Coronary artery (tissue), 2 donors: ENCODE data around the gene CD2BP2.

ENCODE experiments used
- DNase-seq: peaks from one replicate; pipeline ENCODE4 v3.0.0-alpha.2; 2017; ENCODE audit warnings: low spot score
- H3K27ac ChIP-seq, 2 donors: fragments of 200-600 bp; sonication (generic); one replicate each; pipeline ENCODE4 v1.5.1; 2016 to 2019
- H3K4me3 ChIP-seq: fragments of 200-600 bp; sonication (generic); 2 replicates; pipeline ENCODE4 v1.5.1; 2016; ENCODE audit warnings: mild to moderate bottlenecking, moderate library complexity
- TF ChIP-seq, protein P1 (sequence below): fragments of 200-600 bp; sonication (generic); IDR thresholded peaks from one replicate; pipeline ENCODE4 v1.5.1; 2019; ENCODE audit warnings: antibody characterized with exemption

CD2BP2 gene

DNA sequence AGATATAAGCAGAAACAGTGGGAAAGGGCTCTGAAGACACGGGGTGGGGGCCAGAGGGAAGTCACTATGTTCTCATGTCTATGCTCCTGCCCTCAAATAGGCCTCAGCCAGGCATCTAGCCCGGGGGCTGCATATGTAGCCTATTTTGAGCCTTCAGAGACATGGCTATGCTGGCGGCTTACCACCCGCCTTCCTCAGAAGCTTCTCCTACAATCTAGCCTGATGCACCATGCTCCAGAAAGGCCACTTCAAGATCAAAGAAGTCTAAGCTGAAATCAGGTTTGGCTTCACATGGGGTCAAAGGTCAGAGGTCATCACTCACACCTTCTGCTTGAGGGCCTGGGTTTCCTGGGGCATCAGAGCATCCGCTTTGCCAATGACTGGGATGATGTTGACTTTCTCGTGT lies 25.7 kb upstream of the CD2BP2 start:
- H3K27ac ChIP-seq: no peak overlapping the region
- H3K4me3 ChIP-seq: no peak overlapping the region
- no peak for DNase-seq
- TF ChIP-seq, protein P1, sequence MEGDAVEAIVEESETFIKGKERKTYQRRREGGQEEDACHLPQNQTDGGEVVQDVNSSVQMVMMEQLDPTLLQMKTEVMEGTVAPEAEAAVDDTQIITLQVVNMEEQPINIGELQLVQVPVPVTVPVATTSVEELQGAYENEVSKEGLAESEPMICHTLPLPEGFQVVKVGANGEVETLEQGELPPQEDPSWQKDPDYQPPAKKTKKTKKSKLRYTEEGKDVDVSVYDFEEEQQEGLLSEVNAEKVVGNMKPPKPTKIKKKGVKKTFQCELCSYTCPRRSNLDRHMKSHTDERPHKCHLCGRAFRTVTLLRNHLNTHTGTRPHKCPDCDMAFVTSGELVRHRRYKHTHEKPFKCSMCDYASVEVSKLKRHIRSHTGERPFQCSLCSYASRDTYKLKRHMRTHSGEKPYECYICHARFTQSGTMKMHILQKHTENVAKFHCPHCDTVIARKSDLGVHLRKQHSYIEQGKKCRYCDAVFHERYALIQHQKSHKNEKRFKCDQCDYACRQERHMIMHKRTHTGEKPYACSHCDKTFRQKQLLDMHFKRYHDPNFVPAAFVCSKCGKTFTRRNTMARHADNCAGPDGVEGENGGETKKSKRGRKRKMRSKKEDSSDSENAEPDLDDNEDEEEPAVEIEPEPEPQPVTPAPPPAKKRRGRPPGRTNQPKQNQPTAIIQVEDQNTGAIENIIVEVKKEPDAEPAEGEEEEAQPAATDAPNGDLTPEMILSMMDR: no peak

DNA sequence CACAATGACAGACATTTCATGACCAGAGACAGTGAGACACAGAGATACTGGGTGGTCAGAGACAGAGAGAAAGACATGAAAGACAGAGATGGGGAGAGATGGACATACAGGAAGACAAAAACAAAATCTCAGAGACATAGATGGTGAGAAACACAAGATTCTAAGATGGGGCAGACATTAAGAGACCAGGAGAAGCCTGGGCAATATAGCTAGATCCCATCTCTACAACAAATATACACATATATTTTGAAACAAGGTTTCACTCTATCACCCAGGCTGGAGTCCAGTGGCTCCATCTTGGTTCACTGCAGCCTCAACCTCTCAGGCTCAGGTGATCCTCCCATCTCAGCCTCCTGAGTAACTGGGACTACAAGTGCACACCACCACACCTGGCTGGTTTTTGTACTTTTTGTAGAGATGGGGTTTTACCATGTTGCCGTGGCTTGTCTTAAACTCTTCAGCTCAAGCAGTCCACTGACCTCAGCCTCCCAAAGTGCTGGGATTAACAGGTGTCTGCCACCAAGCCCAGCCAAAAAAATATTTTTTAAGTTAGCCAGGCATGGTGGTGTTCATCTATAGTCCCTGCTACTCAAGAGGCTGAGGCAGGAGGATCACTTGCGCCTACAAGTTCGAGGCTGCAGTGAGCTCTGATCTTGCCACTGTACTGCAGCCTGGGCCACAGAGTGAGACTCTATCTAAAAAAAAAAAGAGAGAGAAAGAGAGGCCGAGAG lies 25.1 kb upstream of the CD2BP2 start:
- DNase-seq: no peak
- no peak overlapping the region for H3K27ac ChIP-seq
- TF ChIP-seq, protein P1: no peak
- no peak overlapping the region for H3K4me3 ChIP-seq

DNA sequence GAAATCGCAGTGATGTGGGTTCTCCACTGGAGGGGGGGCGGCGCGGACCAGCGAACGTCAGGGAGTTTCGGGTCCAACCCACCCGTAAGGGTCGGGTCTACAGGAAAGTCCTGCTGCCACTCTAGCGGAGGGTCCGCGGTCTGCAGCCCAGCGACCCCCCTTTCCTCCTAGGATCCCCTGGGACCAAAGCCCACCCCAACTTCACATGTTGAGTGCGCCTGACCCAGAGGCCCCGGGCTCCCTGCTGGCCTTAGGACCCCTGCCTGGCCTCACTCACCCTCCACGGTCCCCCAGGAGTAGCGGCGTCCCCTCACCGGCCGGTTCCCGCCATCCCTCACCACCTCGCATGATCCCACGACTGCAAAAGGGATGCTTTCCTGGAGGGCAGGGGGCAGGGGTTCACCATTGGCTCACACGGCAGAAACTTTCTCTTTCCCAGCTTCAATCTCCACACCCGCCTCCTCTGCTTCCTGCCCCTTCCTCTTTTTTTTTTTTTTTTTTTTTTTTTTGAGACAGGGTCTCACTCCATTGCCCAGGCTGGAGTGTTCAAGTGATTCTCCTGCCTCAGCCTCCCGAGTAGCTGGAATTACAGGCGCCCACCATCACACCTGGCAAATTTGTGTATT lies 24.2 kb upstream of the CD2BP2 start:
- peak overlapping the region; percentile 85 for H3K4me3 ChIP-seq
- TF ChIP-seq, protein P1: no peak
- no peak for DNase-seq
- peak overlapping the region; percentile 95 to 99 for H3K27ac ChIP-seq

DNA sequence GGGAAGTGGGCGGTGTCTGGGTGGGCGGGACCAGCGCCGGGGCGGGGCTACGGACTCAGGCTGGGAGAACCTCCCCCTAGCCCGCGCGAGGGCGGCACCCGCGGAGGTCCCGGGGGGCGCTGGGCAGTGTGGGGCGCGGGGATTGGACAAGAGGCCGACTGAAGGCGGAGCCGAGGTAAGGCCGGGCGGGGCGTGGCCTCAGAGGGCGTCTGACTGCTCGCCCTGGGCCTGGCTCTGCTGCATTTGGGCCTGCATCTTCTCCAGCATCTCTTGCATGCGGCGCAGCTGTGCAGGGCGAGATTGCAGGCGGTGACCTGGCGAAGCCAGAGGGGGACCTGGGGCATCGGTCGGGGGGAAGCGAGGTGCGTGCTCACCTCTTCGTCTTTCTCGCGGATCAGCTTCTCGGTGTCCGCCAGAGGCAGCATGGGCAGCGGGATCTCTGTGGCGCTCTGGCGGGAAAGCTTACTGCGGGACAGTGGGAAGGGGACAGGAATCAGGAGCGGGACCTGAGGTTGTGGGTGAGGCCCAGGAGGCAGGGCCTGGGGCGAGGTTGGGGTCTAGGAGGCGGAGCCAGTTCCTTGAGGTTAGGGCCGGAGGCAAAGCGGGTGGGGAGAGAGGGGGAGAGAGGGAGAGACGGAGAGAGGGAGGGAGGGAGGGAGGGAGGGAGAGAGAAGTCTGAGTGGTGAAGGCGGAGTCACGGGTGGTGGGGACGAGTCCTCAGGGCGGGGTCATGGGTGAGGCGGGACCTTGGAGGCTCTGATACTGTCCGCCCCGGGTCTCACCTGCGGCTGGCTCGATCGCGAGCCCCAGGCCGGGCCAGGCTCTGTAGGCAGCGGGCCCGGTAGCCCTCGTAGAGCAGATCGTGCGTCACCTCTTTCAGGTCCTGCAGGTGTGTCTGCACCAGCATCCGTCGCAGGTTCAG lies 23.4 kb upstream of the CD2BP2 start:
- Histone ChIP-seq H3K4me3 (peak overlapping the region; percentile 85), H3K27ac (peak overlapping the region; percentile 95 to 99)
- DNase-seq: peak; percentile 99
- TF ChIP-seq, protein P1: no peak

DNA sequence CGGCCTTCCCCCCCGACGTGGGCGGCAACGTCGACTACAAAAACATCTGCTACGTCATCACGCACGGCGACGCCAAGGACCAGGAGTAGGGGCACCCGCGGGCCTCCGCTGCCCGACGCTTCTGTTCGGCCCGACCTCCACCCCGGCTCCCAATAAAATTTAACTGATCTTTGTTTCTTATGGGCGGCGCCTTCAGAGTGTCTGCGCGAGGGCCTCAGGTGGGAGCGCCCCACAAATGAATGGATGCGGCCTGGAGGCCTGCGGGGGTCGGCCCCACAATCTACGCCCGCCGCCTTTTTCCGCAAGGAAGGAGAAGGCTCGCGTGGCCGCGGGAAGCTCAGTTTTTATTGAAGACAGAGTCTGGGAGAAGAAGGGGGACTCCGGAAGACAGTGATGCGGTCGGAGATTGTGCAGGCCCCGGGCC lies 22.7 kb upstream of the CD2BP2 start:
- Histone ChIP-seq H3K27ac (peak overlapping the region; percentile 95 to 99), H3K4me3 (peak overlapping the region; percentile 85)
- no peak for DNase-seq
- TF ChIP-seq, protein P1: no peak

DNA sequence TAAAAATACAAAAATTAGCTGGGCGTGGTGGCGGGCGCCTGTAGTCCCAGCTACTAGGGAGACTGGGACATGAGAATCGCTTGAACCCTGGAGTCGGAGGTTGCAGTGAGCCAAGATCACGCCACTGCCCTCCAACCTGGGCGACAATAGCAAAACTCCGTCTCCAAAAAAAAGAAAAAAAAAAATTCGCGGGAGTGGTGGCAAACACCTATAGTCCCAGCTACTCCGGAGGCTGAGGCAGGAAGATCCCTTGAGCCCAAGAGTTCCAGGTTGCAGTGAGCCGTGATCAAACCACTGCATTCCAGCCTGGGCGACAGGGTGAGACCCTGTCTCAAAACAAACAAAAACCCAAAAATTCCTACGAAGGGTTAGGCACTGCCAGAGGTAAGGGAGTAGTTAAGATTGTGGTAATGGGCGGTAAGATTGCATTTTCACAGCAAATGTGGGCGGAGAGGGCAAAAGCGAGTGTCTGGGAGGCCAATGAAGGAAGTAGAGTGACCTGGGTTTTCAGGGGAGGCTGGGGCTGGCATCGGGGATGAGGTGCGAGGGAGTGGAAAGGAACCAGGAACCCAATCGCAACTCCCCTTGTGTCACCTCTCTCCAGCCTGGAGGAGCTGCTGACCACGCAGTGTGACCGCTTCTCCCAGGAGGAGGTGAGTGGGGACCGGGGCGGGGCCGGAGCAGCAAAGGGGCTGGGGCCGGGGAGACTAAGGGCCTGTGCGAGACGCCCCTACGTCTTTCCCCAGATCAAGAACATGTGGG lies 22.1 kb upstream of the CD2BP2 start:
- TF ChIP-seq, protein P1: no peak
- Histone ChIP-seq H3K27ac (peak overlapping the region; percentile 95 to 99), H3K4me3 (peak overlapping the region; percentile 85)
- DNase-seq: peak; percentile 95
